Left colon (tissue), 2 donors: ENCODE measurements around the gene NINJ1. TPM values are rescaled to one million over a fixed set of nuclear protein-coding genes. Genes with fewer than 3 reads are reported as not detected.

ENCODE experiments used
- ATAC-seq: fragments of 200-7000 bp; cut with Tn5 transposase; one replicate; pipeline ENCODE4 v1.9.1; 2020; ENCODE audit warnings: mild to moderate bottlenecking, moderate library complexity
- DNase-seq, 2 donors: peaks; one replicate each; pipeline ENCODE4 v3.0.0-alpha.2; 2020
- intact Hi-C, 2 donors: fragments of 100-400 bp; cut with DNase I in 1 of 2; cut with micrococcal nuclease in 1 of 2; formaldehyde crosslinking; loops; one replicate each; pipeline versions ENCODE4 v1.11.2 to v1.14.0; 2022; cut with DNase I, micrococcal nuclease
- total RNA-seq, 2 donors: library from RNA; stranded (reverse); fragmentation: NEBNext Ultra II Directional; extraction: Animal tissue kit (Norgen Biotek cat#: 25700); gene quantifications; one replicate each; pipeline ENCODE4 v1.2.1, GENCODE V29; 2021
- donor health status: DM: no; HTN: no; CAD: no.
- donor health status: DM: yes; HTN: yes; CAD: no.

The NINJ1 gene
- total RNA-seq, 2 donors from 2014 or later = 17.7 to 30.8 TPM

DNA sequence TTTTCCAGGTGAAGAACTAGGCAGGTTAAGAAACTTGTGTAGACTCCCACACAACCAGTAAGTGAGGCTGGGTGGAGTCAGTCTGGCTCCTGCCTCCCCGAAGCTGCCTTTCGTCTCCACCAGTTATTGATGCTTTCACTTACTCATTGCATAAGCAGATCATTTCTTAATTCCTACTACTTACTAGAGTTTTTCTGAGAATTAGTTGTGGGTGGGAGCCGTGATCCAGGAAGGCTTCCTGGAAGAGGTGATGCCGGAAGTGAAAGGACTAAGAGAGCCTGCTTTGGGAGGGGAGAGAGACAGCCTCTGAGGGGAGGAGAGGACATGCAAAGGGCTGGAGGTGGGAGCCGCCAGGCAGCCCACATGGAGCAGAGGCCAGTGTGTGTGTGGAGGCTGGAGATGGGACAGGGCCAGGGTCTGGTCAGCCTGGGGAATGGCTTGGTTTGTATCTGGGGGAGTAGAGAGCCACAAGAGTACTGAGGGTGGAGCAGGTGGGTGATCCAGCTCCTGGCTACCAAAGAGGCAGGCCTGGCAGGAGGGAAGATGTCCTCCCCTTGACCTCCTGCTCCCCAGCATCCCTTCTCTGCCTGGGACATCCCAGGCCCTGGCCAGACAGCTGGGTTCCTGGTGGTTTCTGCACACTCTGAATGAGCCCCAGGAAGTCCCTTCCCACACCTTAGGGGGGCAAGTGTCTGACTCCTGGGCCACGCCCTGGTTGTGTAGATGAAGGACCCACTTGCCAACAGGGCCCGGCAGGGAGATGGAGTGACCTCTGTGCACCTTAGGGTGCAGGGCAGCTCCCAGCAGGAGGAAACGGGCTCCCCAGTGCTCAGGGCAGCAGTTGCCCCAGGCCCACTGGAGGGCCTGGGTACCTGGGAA, 50.2 kb downstream of the NINJ1 start:
- no peak for DNase-seq
- no peak for ATAC-seq
- intact Hi-C loops = no loop called here

DNA sequence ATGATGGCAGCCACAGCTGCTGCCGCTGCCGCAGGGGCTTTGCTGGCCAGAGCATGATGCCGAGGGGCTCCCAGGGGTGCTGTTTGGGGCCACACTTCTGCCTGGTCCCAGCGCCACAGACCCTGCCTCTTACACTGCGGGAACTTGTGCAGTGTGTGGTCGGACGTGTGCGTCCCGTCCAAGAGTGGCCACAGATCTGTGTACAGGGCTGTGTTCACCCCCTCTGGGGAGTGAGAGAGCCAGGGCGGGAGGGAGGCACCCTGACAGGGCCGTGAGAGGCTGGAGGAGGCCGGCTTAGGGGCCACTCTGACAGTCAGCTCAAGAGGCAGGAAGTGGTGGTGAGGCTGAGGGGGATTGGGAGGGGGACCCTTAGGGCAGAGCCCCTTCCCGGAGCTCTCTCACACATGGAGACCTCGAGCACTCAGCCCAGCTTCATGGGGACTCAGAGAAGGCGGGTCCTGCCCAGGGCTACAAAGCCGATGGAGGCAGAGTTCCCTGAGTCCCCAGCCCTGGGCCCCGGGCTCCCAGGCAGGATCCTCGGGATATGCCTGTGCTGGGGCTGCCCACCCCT, 51.1 kb downstream of the NINJ1 start:
- DNase-seq (no peak), ATAC-seq (no peak)
- intact Hi-C loops = no loop called here

DNA sequence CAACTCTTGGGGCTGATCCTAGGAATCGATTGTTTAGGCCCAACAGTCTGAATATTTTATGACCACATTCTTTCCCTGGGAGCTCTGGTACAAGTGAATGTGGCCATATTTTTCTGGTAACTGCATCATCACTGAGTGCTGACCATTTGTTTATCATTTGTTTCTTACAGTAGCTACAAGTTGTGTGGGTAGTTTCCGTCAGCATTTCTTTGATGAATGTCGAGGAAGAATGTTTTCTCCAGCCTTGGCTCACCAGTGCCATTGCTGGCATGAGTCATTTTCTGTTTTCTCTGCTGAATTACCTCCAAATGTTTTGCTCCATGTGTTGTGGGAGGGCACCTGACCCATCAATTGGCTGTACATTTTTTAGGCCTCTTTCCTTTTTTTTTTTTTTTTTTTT, 52.1 kb downstream of the NINJ1 start:
- ATAC-seq = no peak
- DNase-seq = no peak
- intact Hi-C loops = no loop called here

- no peak for DNase-seq
- ATAC-seq = no peak
- intact Hi-C loops = no loop called here
These were observed 52.9 kb downstream of the NINJ1 start for GRCh38 chr9:93081081-93081529.

- intact Hi-C loops = no loop called here
- ATAC-seq (no peak), DNase-seq (no peak)
These were observed 53.6 kb downstream of the NINJ1 start for GRCh38 chr9:93080406-93080805.

- ATAC-seq = no peak
- DNase-seq = no peak
- intact Hi-C loops = no loop called here
These were observed 54.7 kb downstream of the NINJ1 start for GRCh38 chr9:93079371-93079770.

- intact Hi-C loops = no loop called here
- ATAC-seq (no peak), DNase-seq (no peak)
These were observed 56.2 kb downstream of the NINJ1 start for GRCh38 chr9:93077811-93078210.

- intact Hi-C loops = no loop called here
- DNase-seq = no peak
- ATAC-seq = no peak
These were observed 56.7 kb downstream of the NINJ1 start for GRCh38 chr9:93077367-93077766.

DNA sequence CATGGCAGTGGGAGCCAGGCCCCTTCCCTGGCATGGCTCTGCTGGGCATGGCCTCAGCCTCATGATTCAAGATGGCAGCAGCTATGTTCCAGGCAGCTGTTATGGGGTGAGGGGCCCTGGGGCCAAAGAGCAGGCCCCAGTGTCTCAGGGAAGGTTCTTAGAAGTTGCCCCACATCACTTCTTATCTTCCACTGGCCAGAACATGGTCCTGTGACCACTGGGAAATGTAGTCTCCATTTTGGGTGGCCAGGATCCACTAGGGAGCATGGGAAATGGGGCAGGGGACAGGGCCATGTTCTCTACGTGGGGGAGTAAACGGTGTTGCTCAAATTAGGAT, 57.3 kb downstream of the NINJ1 start:
- DNase-seq (no peak), ATAC-seq (no peak)

GRCh38 chr9:93076101-93076791, 57.8 kb downstream of the NINJ1 start:
- ATAC-seq = no peak
- intact Hi-C loops = no loop called here
- no peak for DNase-seq

More for the DNA sequence above, 57.3 kb downstream of the NINJ1 start:
- intact Hi-C loops = no loop called here

GRCh38 chr9:93072383-93072795, 61.7 kb downstream of the NINJ1 start:
- ATAC-seq (peak; percentile 43), DNase-seq (peak in 1 of 2 donors; percentile 63)
- intact Hi-C loops = no loop called here

Other genes with a start within 250 kb of the NINJ1 start
- 1 to 10 TPM; 3.6 to 4.3 TPM for gene FGD3, start 186.7 kb downstream of the NINJ1 start, total RNA-seq
- 1 to 10 TPM in 1 of 2 donors, under 1 TPM in 1; 0.95 to 2.0 TPM for gene SUSD3, start 75.5 kb downstream of the NINJ1 start, total RNA-seq
- 10 to 100 TPM; 41.5 to 62.2 TPM for gene CARD19, start 38.0 kb downstream of the NINJ1 start, total RNA-seq
- gene WNK2, start 49.9 kb upstream of the NINJ1 start, total RNA-seq = 100 to 1,000 TPM; 161 to 279 TPM